ENCODE data around the gene ABCF1. TPM values are rescaled to one million over a fixed set of nuclear protein-coding genes. Genes with fewer than 3 reads are reported as not detected.
A peak's percentile ranks its signal among the peaks of the same experiment; 100 is the strongest.

ABCF1 gene
- total RNA-seq, 1 experiment from 2014 or later, result 73.7 TPM

- Histone ChIP-seq H2AFZ (no peak overlapping the region), H3F3A (ENCODE audit: insufficient read depth, low read depth) (peaks cover 11% of the 10 kb centered on the region), H3K36me3 (ENCODE audit: low read depth) (peaks cover 36% of the 10 kb centered on the region), H3K27ac (no peak overlapping the region), H3K9me3 (ENCODE audit: insufficient read depth, low read depth) (no peaks in the 10 kb centered on the region), H4K20me1 (ENCODE audit: insufficient read depth) (peaks cover 3% of the 10 kb centered on the region; the same call in 1 of the 2 replicates), H3K4me1 (replicated peaks; ENCODE audit: insufficient read depth) (peaks cover 5% of the 10 kb centered on the region; the same call in 1 of the 2 replicates), H3K27me3 (ENCODE audit: insufficient read depth, low read depth) (no peaks in the 10 kb centered on the region), H3K4me3 (no peak overlapping the region), H3K4me2 (no peak overlapping the region), H3K79me2 (ENCODE audit: low read depth) (no peaks in the 10 kb centered on the region), H3K9me2 (ENCODE audit: insufficient read depth) (no peaks in the 10 kb centered on the region)
- no peak for DNase-seq
- TF ChIP-seq EZH2 (IDR thresholded peaks at IDR 0.05; ENCODE audit: low read depth) (no peak), CTCF (conservative IDR thresholded peaks at IDR 0.05) (no peak)
- CTCF ChIA-PET, result interaction anchor here (0.6 kb wide), 2 partner anchors 15 to 141 kb away, joined by 3 read pairs; no protein-coding TSS in a partner anchor
- POLR2A ChIA-PET (ENCODE audit: unreplicated experiment), result interaction anchor here (0.6 kb wide), 1 partner anchor 17 kb away, joined by 3 read pairs; no protein-coding TSS in a partner anchor
- no TSS peak for BruUV-seq (replicated peaks)
- intact Hi-C loops (cut with micrococcal nuclease; ENCODE audit: unreplicated experiment), result no loop called here
These were observed 12.7 kb downstream of the ABCF1 start for GRCh38 chr6:30583921-30584320.

- Histone ChIP-seq H3F3A (ENCODE audit: insufficient read depth, low read depth) (peaks cover 60% of the 10 kb centered on the region), H3K4me2 (peak overlapping the region; percentile 62), H2AFZ (no peak overlapping the region), H4K20me1 (ENCODE audit: insufficient read depth) (no peaks in the 10 kb centered on the region; the same call in 1 of the 2 replicates), H3K27me3 (ENCODE audit: insufficient read depth, low read depth) (no peaks in the 10 kb centered on the region), H3K27ac (peak overlapping the region; percentile 84), H3K79me2 (ENCODE audit: low read depth) (peaks cover 18% of the 10 kb centered on the region), H3K9me3 (ENCODE audit: insufficient read depth, low read depth) (no peaks in the 10 kb centered on the region), H3K36me3 (ENCODE audit: low read depth) (peaks cover 39% of the 10 kb centered on the region), H3K4me1 (replicated peaks; ENCODE audit: insufficient read depth) (peaks cover 47% of the 10 kb centered on the region), H3K9me2 (ENCODE audit: insufficient read depth) (no peaks in the 10 kb centered on the region), H3K4me3 (no peak overlapping the region)
- DNase-seq, result no peak
- CTCF ChIA-PET, result no interaction called here
- BruUV-seq (replicated peaks), result no TSS peak
- TF ChIP-seq EZH2 (IDR thresholded peaks at IDR 0.05; ENCODE audit: low read depth), result no peak
- no peak for TF ChIP-seq CTCF (conservative IDR thresholded peaks at IDR 0.05)
- POLR2A ChIA-PET (ENCODE audit: unreplicated experiment), result no interaction called here
- intact Hi-C loops (cut with micrococcal nuclease; ENCODE audit: unreplicated experiment), result no loop called here
These were observed 18.6 kb downstream of the ABCF1 start for GRCh38 chr6:30589754-30590358.

GRCh38 chr6:30590509-30590908 lies 19.3 kb downstream of the ABCF1 start:
- TF ChIP-seq EZH2 (IDR thresholded peaks at IDR 0.05; ENCODE audit: low read depth) (no peak), CTCF (conservative IDR thresholded peaks at IDR 0.05) (no peak)
- H3K4me1 ChIP-seq (replicated peaks; ENCODE audit: insufficient read depth), result peaks cover 47% of the 10 kb centered on the region
- peak overlapping the region; percentile 62 for H3K4me2 ChIP-seq
- peaks cover 65% of the 10 kb centered on the region for H3F3A ChIP-seq (ENCODE audit: insufficient read depth, low read depth)
- no peak overlapping the region for H3K4me3 ChIP-seq
- no peaks in the 10 kb centered on the region; the same call in 1 of the 2 replicates for H4K20me1 ChIP-seq (ENCODE audit: insufficient read depth)
- intact Hi-C loops (cut with micrococcal nuclease; ENCODE audit: unreplicated experiment), result no loop called here
- peak overlapping the region; percentile 84 for H3K27ac ChIP-seq
- ChIA-PET POLR2A (ENCODE audit: unreplicated experiment) (interaction anchor here (0.5 to 1.1 kb wide), 8 partner anchors 10 to 377 kb away, joined by 3 to 23 read pairs (median 6); partner anchors contain the start of gene ABCF1), CTCF (interaction anchor here (0.6 to 1.3 kb wide), 5 partner anchors 19 to 489 kb away, joined by 3 to 5 read pairs (median 4); partner anchors contain the start of gene ABCF1)
- no peak for DNase-seq
- peaks cover 18% of the 10 kb centered on the region for H3K79me2 ChIP-seq (ENCODE audit: low read depth)
- H3K9me3 ChIP-seq (ENCODE audit: insufficient read depth, low read depth), result no peaks in the 10 kb centered on the region
- H3K27me3 ChIP-seq (ENCODE audit: insufficient read depth, low read depth), result no peaks in the 10 kb centered on the region
- peaks cover 40% of the 10 kb centered on the region for H3K36me3 ChIP-seq (ENCODE audit: low read depth)
- no peak overlapping the region for H2AFZ ChIP-seq
- BruUV-seq (replicated peaks), result no TSS peak
- no peaks in the 10 kb centered on the region for H3K9me2 ChIP-seq (ENCODE audit: insufficient read depth)

Data from PC-9 (cell line).